Cardiac muscle cell (in vitro differentiated cells and primary cell): ENCODE results near the gene MED31. TPM values are rescaled to one million over a fixed set of nuclear protein-coding genes. Genes with fewer than 3 reads are reported as not detected.
"Not testable (repeated sequence)": the region's sequence is repeated elsewhere in the genome, so short reads cannot be mapped to it uniquely, and the experiment has no call there.

Experiments used
- DNase-seq, 2 donors: peaks; one replicate each; pipeline versions ENCODE4 v3.0.0 to v3.0.0-alpha.2; 2010 to 2017; ENCODE audit warnings: low read depth in 1 of 2, low spot score in 1 of 2
- H3K27ac ChIP-seq: fragments of 200-600 bp; sonication (generic); 2 replicates; pipeline ENCODE4 v1.5.1; 2016
- H3K27me3 ChIP-seq: fragments of 200-600 bp; sonication (generic); 2 replicates; pipeline ENCODE4 v1.6.0; 2016; ENCODE audit warnings: control low read depth
- H3K36me3 ChIP-seq: fragments of 200-600 bp; sonication (generic); 2 replicates; pipeline ENCODE4 v1.5.1; 2016; ENCODE audit warnings: control low read depth
- H3K4me1 ChIP-seq: fragments of 200-600 bp; sonication (generic); 2 replicates; pipeline ENCODE4 v1.8.1; 2017; ENCODE audit warnings: low read depth, mild to moderate bottlenecking, mixed run types
- H3K4me3 ChIP-seq: fragments of 200-600 bp; sonication (generic); 2 replicates; pipeline ENCODE4 v1.5.1; 2016; ENCODE audit warnings: mild to moderate bottlenecking
- H3K9me3 ChIP-seq: fragments of 200-600 bp; sonication (generic); 2 replicates; pipeline ENCODE4 v1.5.1; 2017; ENCODE audit warnings: low read depth, mild to moderate bottlenecking, control low read depth
- polyA plus RNA-seq: library from polyadenylated mRNA; unstranded; fragments of >200 nt; fragmentation: Nextera tagmentation; extraction: Ambion mirVana; gene quantifications from 2 replicates; pipeline ENCODE4 v1.2.1, GENCODE V29; 2016
- total RNA-seq: library from RNA; depleted of rRNA; stranded (reverse); fragments of >200 nt; gene quantifications from 2 replicates; pipeline ENCODE4 v1.2.3, GENCODE V29; 2016
- TF ChIP-seq, protein P1 (sequence below): IDR thresholded peaks from 2 replicates; pipeline ENCODE4 v1.5.1; 2012; ENCODE audit warnings: low read depth, mild to moderate bottlenecking, low read length

The MED31 gene
- total and polyA plus RNA-seq, 2 experiments from 2014 or later, result 7.1 to 72.6 TPM

DNA sequence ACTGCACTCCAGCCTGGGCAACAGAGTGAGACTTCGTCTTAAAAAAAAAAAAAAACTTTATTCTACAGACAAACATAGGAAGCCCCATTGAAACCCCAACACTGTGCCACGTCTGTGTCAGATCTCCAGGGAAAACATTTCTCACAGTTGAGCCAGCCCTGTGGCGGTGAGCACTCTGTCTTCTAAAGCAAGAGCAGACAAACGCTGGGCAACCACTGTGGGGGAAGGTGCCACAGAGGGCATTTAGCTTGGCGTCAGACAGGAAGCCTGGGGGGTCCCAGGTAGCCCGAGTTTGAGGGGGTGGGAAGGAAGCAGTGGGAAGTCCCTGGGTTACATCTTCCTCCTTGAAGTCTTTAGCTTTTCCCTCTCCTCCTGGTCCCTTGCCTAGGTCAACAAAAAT lies 16.1 kb upstream of the MED31 start:
- TF ChIP-seq, protein P1, sequence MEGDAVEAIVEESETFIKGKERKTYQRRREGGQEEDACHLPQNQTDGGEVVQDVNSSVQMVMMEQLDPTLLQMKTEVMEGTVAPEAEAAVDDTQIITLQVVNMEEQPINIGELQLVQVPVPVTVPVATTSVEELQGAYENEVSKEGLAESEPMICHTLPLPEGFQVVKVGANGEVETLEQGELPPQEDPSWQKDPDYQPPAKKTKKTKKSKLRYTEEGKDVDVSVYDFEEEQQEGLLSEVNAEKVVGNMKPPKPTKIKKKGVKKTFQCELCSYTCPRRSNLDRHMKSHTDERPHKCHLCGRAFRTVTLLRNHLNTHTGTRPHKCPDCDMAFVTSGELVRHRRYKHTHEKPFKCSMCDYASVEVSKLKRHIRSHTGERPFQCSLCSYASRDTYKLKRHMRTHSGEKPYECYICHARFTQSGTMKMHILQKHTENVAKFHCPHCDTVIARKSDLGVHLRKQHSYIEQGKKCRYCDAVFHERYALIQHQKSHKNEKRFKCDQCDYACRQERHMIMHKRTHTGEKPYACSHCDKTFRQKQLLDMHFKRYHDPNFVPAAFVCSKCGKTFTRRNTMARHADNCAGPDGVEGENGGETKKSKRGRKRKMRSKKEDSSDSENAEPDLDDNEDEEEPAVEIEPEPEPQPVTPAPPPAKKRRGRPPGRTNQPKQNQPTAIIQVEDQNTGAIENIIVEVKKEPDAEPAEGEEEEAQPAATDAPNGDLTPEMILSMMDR, result no peak

DNA sequence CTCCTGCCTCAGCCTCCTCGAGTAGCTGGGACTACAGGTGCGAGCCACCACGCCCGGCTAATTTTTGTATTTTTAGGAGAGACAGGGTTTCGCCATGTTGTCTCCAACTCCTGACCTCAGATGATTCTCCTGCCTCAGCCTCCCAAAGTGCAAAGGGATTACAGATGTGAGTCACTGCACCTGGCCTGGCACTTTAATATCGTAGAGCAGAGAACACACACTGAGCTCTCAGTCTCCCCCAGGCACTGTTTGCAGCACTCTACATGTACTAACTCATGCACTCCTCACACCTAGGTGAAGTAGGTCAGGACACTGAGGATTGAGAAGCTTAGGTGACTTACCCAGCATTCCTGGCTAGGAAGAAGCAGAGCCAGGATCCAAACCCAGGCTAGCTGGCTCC lies 15.2 kb upstream of the MED31 start:
- TF ChIP-seq, protein P1, result no peak
- H3K27me3 ChIP-seq, result peaks cover 17% of the 10 kb centered on the region
- no peaks in the 10 kb centered on the region for H3K36me3 ChIP-seq
- no peaks in the 10 kb centered on the region for H3K4me1 ChIP-seq
- H3K9me3 ChIP-seq, result no peaks in the 10 kb centered on the region
- no peak overlapping the region for H3K4me3 ChIP-seq
- no peak overlapping the region for H3K27ac ChIP-seq
- DNase-seq, result no peak

More for the DNA sequence above, 16.1 kb upstream of the MED31 start:
- no peak overlapping the region for H3K27ac ChIP-seq
- peaks cover 10% of the 10 kb centered on the region for H3K27me3 ChIP-seq
- H3K4me3 ChIP-seq, result no peak overlapping the region
- no peaks in the 10 kb centered on the region for H3K36me3 ChIP-seq
- no peak for DNase-seq
- H3K4me1 ChIP-seq, result no peaks in the 10 kb centered on the region
- H3K9me3 ChIP-seq, result no peaks in the 10 kb centered on the region

DNA sequence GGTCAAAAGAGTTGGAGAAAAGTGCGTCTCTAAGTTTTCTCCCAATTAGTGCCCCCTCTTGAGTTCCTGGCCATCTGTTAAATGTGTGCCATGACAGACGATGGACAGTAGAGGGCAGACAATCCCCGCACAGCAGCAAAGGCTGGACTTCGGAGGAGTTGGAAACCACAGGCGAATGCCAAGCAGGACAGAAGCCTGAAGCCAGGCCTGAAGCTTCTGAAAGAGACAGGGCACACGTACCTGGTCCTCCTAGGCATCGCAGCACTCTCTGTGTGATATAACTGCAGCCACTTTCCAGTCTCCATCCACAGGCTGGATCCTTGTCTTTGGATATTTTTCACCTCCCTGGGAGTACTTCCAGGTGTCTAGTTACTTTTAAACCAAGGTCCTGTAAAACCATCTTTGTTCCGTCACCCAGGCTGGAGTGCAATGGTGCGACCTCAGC lies 14.7 kb upstream of the MED31 start:
- no peaks in the 10 kb centered on the region for H3K4me1 ChIP-seq
- H3K27me3 ChIP-seq, result peaks cover 21% of the 10 kb centered on the region
- TF ChIP-seq, protein P1, result peak; percentile 96
- no peaks in the 10 kb centered on the region for H3K9me3 ChIP-seq
- H3K36me3 ChIP-seq, result no peaks in the 10 kb centered on the region
- H3K4me3 ChIP-seq, result no peak overlapping the region
- H3K27ac ChIP-seq, result no peak overlapping the region
- peak; percentile 85 to 89 for DNase-seq

DNA sequence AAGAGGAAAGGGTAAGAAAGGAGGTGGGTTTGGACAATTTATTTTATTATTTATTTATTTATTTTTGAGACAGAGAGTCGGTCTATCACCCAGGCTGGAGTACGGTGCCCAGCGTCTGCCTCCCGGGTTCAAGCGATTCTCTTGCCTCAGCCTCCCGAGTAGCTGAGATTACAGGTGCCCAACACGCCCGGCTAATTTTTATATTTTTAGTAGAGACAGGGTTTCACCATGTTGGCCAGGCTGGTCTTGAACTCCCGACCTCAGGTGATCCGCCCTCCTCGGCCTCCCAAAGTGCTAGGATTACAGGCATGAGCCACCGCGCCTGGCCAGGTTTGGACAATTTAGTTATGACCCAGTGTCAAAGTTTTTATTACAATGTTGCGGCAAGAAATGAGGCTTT lies 11.8 kb upstream of the MED31 start:
- not testable (repeated sequence) for H3K4me1 ChIP-seq, H3K9me3 ChIP-seq, DNase-seq, H3K27ac ChIP-seq, H3K36me3 ChIP-seq, H3K4me3 ChIP-seq
- H3K27me3 ChIP-seq, result peaks cover 45% of the 10 kb centered on the region

DNA sequence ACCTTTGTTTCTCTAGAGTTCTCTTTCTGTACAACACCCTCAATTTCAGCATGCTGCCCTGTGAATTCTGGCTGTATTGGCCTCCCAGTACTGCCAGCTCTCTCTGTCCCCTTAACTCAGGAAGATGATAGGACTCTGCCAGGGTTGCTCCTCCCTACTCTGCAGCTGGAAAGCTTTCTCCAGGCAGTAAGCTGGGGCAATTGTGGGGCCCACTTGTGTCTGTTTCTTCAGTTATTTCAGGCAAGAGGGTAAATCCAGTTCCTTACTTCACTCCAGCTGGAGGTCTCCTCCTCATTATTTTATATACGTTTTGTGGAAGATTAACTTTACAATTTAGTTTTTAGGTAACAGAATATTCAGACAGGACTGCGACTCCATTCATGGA lies 10.1 kb upstream of the MED31 start:
- Histone ChIP-seq H3K9me3 (no peaks in the 10 kb centered on the region), H3K36me3 (no peaks in the 10 kb centered on the region), H3K27ac (no peak overlapping the region), H3K4me1 (no peaks in the 10 kb centered on the region), H3K4me3 (no peak overlapping the region), H3K27me3 (peaks cover 56% of the 10 kb centered on the region)
- no peak for DNase-seq
- TF ChIP-seq, protein P1, result no peak

DNA sequence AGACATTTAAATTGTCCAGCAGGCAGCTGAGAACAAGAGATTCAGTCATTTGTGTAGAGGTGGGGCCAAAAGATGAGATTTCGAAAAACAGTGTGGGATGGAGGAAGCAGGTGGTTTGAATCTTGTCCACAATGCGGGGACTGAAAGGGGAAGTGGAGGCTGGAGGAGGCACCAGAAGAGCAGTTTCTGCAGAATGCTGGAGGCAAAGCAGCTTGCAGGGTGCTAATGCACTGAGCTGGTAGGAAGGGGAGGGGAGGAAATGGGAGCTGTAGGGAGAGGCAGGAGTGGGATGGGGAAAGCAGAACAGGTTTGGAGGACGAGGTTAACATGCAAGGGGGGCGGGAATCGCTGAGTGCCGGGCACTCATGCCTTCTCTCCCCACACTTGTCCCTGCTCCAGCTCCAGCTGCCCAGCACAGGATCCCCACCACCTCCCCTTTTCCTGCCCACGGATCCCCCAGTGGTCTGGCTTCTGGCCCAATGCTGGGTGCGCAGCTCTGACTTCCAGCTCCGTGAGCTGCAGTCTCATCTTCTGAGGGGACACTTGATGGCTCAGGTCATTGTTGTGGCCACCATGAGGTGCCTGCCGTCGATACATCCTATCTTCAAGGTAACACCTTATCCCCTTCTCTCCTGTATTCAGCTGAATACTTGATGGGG lies 9.5 kb upstream of the MED31 start:
- no peaks in the 10 kb centered on the region for H3K36me3 ChIP-seq
- no peaks in the 10 kb centered on the region for H3K9me3 ChIP-seq
- H3K27ac ChIP-seq, result no peak overlapping the region
- peaks cover 58% of the 10 kb centered on the region for H3K27me3 ChIP-seq
- H3K4me3 ChIP-seq, result no peak overlapping the region
- no peak for DNase-seq
- H3K4me1 ChIP-seq, result no peaks in the 10 kb centered on the region
- TF ChIP-seq, protein P1, result no peak
